ENCODE data around the gene ING5.

DNA sequence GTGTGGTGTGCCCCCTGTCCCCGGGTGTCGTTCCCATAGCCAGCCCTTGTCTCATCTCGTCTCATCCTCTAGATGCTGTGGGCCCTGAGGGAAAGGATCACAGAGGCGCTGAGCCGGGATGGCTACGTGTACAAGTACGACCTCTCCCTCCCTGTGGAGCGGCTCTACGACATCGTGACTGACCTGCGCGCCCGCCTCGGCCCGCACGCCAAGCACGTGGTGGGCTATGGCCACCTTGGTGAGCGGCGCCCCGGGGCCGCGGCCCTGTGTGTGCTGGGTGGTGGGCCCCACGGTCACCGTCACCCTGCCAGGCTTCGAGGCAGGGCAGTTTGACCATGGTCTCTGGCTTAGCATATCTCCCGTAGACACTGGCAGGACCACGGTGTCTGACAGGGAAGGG, 53.9 kb downstream of the ING5 start:
- TF ChIP-seq, protein P1, sequence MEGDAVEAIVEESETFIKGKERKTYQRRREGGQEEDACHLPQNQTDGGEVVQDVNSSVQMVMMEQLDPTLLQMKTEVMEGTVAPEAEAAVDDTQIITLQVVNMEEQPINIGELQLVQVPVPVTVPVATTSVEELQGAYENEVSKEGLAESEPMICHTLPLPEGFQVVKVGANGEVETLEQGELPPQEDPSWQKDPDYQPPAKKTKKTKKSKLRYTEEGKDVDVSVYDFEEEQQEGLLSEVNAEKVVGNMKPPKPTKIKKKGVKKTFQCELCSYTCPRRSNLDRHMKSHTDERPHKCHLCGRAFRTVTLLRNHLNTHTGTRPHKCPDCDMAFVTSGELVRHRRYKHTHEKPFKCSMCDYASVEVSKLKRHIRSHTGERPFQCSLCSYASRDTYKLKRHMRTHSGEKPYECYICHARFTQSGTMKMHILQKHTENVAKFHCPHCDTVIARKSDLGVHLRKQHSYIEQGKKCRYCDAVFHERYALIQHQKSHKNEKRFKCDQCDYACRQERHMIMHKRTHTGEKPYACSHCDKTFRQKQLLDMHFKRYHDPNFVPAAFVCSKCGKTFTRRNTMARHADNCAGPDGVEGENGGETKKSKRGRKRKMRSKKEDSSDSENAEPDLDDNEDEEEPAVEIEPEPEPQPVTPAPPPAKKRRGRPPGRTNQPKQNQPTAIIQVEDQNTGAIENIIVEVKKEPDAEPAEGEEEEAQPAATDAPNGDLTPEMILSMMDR (IDR thresholded peaks at IDR 0.05), result no peak
- TF ChIP-seq POLR2A (IDR thresholded peaks at IDR 0.05), result no peak

Measured in uterus (tissue), 2 donors.